GM19023 (cell line): ENCODE data around the gene ADSS2.
"Not testable (repeated sequence)": the region's sequence is repeated elsewhere in the genome, so short reads cannot be mapped to it uniquely, and the experiment has no call there.

Experiments
- ATAC-seq: cut with Tn5 transposase; IDR thresholded peaks from one replicate; pipeline ENCODE4 v1.9.1; 2021; ENCODE audit warnings: mild to moderate bottlenecking, moderate library complexity; ENCODE audit not compliant: unreplicated experiment

Gene ADSS2

GRCh38 chr1:244368279-244368678, 83.4 kb downstream of the ADSS2 start:
- no peak for ATAC-seq

- no peak for ATAC-seq
Observed at GRCh38 chr1:244367399-244368114, 84.2 kb downstream of the ADSS2 start.

GRCh38 chr1:244365809-244366208, 85.9 kb downstream of the ADSS2 start:
- ATAC-seq, result no peak

- not testable (repeated sequence) for ATAC-seq
Observed at GRCh38 chr1:244365262-244365661, 86.4 kb downstream of the ADSS2 start.

- no peak for ATAC-seq
Observed at GRCh38 chr1:244362476-244362875, 89.2 kb downstream of the ADSS2 start.

- no peak for ATAC-seq
Observed at GRCh38 chr1:244361764-244362473, 89.8 kb downstream of the ADSS2 start.
